K562 (cell line): ENCODE results near the gene ANKS4B.

Experiments
- SETDB1 ChIP-seq: IDR thresholded peaks from one replicate; pipeline ENCODE4 v1.6.1; 2012; ENCODE audit warnings: low read length, control low read depth, inconsistent platforms
- TBL1XR1 ChIP-seq, 2 experiments: IDR thresholded peaks; 2 replicates each; pipeline ENCODE4 v1.6.1; 2012; ENCODE audit warnings: improper control_type of control experiment in 2 of 2, low read length in 2 of 2, mild to moderate bottlenecking in 1 of 2

- no peak for TF ChIP-seq TBL1XR1 (IDR thresholded peaks at IDR 0.05; ENCODE audit: low read length in 2 of 2)
- TF ChIP-seq SETDB1, result no peak
These were observed 33.8 kb downstream of the ANKS4B start for GRCh38 chr16:21267298-21267697.
